Measurements from ENCODE around the gene ISOC2.
A peak's percentile ranks its signal among the peaks of the same experiment; 100 is the strongest.

Gene ISOC2

GRCh38 chr19:55476100-55476775 lies 14.8 kb upstream of the ISOC2 start, which contains the start of gene ZNF628:
TSS of gene ZNF628 (plus strand) at chr19:55476617. CDS start at chr19:55479911, 3,294 bp downstream.
- DNase-seq: peak; percentile 98

DNA sequence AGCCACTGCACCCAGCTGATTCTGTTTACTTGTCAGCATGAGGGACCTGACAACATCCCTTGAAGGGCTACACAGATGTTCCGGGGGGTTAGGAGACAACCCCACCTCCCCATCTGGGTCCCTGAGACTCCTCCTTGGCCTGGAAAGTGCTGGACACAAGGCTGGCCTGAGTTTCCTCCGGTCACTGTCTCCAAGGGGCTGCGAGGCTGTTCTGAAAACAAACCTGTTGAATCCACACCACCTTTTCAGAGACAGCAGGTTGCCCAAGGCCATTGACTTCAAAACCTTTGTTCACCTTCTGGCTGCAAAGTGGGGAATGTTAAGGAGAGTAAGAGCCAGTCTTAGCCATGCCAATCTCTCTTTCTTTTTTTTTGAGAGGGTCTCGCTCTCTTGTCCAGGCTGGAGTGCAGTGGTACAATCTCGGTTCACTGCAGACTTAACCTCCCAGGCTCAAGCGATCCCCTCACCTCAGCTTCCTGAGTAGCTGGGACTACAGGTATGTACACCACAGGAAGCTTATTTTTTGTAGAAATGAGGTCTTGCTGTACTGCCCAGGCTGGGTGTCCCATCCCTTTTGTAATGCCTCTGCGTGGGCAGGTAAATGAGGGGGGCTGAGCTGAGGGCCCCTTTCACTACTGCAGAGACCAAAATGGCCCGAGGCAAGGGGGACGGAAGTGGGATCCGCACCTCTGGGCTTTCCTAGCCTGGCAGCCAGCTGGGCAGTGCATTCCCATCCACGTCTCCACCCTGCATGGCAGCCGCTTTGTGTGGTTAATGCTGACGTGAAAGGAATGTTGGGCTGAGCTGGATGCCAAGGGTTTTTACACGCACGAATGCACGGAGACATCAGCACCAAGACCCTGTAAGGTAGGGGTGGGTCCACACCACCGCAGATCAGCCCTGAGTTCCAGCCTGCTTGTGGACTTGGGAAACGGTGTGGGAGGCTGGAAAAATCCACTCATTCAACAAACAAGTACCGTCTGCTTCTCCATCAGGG lies 13.1 kb upstream of the ISOC2 start:
- DNase-seq: no peak

GRCh38 chr19:55473225-55474012 lies 12.0 kb upstream of the ISOC2 start:
- DNase-seq: no peak

DNA sequence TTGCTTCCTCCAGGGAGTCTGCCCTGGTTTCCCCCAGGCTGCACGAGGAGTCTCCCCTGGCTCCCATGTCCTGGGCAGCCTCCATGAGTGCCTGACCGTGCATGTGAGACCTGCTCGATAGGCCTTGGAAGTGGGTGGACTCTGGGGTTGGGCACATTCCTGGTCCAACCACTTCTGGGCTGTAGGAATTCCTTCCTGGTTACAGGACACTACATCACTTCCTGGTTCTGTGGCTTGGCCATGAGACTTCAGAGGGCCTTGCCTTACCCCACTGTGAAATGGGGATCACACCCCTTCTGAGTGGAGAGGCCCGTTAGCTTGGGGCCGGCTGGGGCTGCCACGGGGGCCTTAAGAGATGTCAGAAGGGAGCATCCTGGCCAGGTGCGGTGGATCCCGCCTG lies 11.0 kb upstream of the ISOC2 start:
- no peak for DNase-seq

DNA sequence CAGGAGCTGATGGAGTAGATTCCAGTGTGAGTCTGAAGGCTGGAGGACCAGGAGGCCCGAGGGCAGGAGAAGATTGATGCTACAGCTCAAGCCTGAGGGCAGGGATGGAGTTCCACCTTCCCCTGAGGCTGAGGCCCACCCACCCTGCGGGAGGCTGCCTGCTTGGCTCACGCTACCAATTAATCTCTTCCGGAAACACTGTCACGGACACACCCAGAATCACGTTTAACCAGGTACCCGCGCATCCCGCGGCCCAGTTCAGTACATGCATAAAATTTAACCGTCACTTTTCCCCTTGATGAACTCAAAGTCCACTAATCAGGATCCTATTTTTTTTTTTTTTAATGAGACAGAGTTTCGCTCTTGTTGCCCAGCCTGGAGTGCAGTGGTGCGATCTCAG lies 9.8 kb upstream of the ISOC2 start:
- DNase-seq: no peak

DNA sequence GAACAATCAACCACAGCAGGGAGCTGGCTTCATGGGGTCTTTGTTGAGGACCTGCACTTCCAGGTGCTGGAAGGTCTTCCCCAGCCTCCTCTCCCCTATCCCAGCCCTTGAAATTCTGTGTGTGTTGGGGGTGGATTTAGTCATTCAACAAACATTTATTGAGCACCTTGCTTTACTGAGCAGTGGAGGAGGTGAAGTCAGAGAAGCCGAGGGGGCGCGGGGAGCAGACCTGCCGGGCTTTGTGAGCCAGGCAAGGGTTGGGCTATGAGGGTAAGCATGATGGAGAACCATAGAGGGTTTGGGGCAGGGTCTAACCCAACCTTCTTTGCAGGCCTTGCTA lies 6.6 kb upstream of the ISOC2 start:
- DNase-seq: no peak

DNA sequence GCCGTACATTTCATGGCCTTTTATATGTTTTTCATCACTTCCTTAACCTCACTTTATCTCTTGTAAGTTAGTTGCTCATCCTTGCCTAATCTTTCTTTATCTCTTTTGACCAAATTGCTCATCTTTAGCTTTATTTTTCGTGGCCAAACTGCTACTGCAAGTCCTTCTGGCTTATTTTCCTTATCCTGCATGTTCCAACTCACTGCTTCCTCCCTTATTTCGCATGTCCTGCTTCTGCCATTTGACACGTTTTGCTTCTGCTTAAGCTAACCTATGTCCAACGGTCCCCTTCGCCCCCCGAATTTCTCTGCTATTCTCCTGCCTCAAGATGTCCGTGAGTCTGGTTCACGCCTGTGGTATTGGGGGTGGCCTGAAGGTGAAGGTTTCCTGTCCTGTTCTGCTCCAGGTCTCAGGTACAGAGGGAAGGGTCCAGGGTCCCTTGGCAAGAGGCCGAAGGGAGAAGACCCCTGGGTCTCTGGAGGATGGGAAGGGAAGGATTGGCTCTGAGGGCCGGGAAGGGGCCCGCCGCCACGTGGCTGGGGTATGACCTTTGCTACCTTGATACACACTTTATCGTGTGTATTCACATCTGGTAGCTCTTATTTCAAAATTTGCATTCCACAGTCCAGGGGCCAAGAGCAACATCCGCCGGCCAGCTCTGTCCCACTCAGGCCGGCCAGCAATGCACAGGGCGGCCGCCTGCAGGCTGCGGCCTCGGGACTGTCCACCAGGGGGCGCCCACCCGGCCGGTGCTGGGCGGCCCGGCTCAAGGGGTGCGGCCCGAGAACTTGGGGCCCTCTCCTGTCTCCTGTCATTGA lies 6.0 kb upstream of the ISOC2 start:
- peak; percentile 48 for DNase-seq

DNA sequence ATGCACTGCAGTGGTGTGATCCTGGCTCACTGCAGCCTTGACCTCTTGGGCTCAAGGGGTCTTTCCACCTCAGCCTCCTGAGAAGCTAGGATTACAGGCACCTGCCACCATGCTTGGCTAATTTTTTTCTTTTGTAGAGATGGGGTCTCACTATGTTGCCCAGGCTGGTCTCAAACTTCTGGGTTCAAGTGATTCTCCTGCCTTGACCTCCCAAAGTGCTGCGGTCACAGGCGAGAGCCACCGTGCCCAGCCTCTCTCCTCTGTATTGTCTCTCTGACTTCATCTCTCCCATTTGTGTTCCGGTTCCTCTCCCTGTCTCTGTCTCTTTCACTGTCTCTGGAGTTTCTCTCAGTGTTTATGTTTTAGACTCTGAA lies 4.8 kb upstream of the ISOC2 start:
- no peak for DNase-seq

DNA sequence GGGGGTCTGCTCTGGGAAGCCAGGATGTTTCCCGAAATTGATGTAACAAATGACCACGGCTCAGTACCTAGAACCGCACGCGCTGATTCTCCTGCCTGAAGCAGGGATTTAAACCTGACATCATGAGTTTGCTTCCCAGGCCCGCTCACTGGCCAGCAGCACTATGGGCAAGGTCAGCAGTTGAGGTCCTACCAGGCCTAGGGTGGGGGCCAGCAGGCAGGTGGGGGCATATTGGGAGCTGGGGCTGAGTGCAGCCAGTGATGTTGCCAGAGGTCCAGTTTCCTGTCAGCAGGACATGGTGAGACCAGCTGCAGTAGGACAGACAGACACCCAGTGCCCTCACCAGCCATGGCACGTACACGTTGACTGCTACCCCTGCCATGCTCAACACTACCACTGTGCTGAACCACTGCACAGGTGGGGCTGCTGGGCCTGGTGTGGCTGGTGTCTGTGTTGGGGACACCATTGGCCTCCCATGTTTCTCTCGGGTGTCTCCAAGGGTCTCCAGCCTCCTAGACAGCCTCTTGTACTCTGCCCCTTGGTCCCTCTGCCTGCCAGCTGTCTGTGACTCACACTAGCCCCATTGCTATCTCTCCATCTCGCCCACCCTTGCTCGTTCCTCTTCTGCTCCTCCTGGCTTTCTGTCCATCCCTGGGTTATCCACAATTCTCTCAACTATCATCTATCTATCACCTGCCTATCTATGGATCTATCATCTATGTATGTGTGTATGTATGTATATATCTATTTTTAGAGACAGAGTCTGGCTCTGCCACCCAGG lies 4.2 kb upstream of the ISOC2 start:
- no peak for DNase-seq

GRCh38 chr19:55464662-55465054 lies 3.2 kb upstream of the ISOC2 start, which contains the start of gene C19orf85:
TSS of gene C19orf85 (minus strand) at chr19:55464751. CDS start at chr19:55464554, 197 bp downstream.
- DNase-seq: no peak

GRCh38 chr19:55464039-55464661 lies 2.7 kb upstream of the ISOC2 start:
- no peak for DNase-seq

DNA sequence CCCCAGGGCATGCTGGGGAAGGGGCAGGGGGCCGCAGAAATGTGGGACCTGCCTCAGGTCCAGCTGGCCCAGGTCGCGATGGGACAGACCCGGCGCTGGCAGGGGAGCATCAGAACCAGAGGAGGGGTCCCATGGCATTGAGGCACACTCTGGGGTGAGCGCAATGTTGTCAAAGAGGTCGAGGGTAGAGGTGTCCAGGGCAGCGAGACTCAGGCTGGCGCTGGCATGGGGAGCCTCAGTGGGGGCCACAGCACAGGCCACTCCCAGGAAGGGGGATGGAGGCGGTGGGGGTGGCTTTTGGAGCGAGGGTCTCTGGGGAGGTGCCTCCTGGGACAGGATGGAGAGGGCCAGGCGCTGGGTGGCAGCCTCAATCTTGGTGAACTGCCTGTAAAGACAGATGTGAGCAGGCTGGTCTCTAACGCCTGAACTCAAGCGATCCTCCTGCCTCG lies 2.2 kb upstream of the ISOC2 start:
- DNase-seq: no peak

DNA sequence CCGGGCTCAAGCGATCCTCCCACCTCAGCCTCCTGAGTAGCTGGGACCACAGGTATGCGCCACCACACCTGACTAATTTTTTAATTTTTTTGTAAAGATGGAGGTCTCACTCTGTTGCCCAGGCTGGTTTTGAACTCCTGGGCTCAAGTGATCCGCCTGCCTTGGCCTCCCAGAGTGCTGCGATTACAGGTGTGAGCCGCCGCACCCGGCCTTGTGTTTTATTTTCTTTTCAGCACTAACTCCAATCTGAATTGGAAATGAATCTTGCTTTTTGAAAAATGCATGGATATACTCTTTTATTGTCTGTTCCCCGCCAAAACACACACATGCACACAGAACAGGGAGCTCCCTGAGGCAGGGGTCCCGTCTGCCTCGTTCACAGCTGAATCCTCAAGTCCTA lies 1.3 kb upstream of the ISOC2 start:
- no peak for DNase-seq

GRCh38 chr19:55461974-55462626 lies 658 bp upstream of the ISOC2 start:
- no peak for DNase-seq

DNA sequence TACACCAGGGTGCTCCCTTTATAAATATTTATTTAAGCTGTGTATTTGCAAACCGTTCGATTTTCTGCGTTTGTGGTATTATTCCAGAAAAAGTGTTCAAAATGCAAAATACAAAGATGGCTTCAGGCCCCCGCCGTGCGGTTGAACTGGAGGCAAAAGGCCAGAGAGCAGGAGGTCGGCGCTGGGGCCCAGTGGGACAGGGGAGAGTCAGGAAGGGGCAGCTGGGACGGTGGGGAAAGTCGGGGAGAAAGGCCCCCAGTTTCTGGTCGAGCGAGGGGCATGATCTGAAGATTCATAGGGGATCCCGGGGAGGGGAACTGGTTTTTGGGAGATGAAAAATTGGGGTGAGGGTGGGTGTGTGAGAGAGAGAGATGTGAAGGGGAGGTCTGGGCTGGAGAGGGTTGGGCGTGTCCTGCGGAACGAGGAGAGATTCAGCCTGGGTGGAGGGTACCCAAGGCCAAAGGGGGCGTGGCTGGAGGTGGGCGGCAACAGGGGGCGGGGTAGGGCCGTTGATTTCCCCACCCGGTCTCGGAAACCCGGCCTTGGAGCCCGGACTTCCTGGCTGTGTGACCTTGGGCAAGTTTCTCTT lies 678 bp downstream of the ISOC2 start:
- DNase-seq: no peak

DNA sequence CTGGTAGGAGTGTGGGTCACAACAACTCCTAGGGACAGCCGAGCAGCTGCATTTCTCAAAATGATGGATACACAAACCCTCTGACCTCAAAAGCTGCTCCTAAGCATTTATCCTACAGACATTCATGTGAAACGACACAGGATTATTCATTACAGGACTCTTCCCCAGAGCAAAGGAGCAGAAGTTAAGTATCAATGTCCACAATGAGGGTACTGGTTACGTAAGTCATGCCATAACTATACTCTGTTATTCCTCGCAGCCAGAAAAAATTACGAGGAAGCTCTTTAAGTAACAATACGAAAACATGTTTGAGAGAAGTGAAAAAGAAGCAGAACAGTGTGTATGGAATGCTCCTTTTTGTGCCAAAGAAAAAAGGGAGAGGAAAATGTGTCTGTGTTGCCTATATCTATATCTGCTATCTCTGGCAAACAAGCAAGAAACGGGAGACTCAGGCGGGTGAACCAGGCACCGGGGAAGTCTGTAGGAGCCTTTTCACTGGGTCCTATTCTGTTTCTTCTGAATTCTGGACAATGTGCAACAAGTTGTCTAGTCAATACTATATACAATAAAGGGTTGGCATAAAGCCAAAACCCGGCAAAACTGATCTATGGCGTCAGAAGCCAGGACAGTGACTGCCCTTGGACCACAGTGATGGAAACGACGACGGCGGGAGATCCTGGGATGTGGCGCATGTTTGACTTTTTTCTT lies 1.3 kb downstream of the ISOC2 start:
- no peak for DNase-seq

- DNase-seq: no peak
Measured at GRCh38 chr19:55459551-55459949, 1.9 kb downstream of the ISOC2 start.

DNA sequence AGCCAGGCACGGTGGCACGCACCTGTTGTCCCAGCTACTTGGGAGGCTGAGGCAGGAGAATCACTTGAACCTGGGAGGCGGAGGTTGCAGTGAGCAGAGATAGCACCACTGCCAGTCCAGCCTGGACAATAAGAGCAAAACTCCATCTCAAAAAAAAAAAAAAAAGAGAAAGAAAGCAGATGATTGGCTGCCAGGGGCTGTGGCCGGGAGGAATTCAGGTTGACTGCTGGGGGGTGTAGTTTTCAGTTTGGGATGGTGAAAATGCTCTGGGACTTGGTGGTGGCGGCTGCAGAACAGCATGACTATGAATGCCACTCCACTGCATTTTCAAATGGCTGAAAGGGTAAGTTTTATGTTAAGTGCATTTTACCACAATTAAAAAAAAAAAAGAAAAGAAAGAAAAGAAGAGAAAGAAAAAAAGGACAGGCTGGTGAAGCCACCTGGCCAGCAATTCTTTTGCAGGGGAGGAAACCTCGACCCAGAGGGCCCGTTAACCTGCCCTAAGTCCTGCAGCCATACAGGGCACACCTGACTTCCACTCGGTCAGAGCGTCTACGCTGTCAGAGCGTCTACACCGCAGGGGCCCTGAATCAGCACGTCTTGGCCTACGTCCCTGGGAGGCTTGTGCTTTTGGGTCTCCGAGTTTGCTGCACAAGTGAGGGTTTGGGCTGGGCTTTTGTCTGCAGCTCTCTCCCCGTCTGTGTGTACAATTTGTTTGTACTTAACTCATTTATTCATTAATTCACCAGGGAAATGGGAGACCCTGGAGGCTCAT lies 3.6 kb downstream of the ISOC2 start:
- DNase-seq: no peak

DNA sequence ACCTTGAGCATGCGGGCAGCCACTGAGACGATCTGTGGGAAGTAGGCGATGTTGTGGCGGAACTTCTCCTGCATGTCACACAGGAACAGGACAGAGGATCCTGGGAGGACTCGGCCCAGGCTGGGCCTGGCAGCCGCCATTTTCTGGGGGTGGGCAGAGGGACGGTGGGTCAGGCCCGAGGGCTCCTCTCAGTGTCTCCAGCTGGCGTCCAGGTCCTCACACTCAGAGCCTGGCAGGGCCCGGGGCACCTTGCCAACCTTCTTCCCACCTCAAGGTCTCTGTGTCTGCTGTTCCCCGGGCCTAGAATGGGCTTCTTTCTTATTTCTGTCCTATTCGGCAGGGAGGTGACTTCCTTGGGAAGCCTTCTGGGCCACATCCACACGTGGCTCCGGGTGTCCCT lies 5.1 kb downstream of the ISOC2 start:
- DNase-seq: no peak
